ENCODE data around the gene LGALS12.

GRCh38 chr11:63521896-63522295 lies 16.0 kb downstream of the LGALS12 start:
- TF ChIP-seq, protein P1, sequence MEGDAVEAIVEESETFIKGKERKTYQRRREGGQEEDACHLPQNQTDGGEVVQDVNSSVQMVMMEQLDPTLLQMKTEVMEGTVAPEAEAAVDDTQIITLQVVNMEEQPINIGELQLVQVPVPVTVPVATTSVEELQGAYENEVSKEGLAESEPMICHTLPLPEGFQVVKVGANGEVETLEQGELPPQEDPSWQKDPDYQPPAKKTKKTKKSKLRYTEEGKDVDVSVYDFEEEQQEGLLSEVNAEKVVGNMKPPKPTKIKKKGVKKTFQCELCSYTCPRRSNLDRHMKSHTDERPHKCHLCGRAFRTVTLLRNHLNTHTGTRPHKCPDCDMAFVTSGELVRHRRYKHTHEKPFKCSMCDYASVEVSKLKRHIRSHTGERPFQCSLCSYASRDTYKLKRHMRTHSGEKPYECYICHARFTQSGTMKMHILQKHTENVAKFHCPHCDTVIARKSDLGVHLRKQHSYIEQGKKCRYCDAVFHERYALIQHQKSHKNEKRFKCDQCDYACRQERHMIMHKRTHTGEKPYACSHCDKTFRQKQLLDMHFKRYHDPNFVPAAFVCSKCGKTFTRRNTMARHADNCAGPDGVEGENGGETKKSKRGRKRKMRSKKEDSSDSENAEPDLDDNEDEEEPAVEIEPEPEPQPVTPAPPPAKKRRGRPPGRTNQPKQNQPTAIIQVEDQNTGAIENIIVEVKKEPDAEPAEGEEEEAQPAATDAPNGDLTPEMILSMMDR (conservative IDR thresholded peaks at IDR 0.05; ENCODE audit: low read depth, low read length) = no peak
- TF ChIP-seq EZH2 (IDR thresholded peaks at IDR 0.05; ENCODE audit: low read length, unreplicated experiment) = no peak
